Measurements from ENCODE around the gene NLRP3. TPM values are rescaled to one million over a fixed set of nuclear protein-coding genes. Genes with fewer than 3 reads are reported as not detected.
"Not testable (repeated sequence)": the region's sequence is repeated elsewhere in the genome, so short reads cannot be mapped to it uniquely, and the experiment has no call there.

The NLRP3 gene
- total and polyA plus RNA-seq, 4 donors: 0.28 to 1.9 (median 0.61) TPM

DNA sequence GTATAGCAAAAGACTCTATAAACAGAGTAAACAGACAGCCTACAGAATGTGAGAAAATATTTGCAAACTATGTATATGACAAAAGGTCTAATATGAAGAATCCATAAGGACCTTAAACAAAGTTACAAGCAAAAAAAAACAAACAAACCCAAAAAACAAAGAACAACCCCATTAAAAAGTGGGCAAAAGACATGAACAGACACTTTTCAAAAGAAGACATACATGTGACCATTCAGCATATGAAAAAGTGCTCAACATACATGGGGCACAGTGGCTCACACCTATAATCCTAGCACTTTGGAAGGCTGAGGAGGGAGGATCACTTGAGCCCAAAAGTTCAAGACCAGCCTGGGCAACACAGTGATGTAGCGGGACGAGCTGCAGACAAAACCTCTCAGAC, 59.8 kb downstream of the NLRP3 start:
- Histone ChIP-seq H3K4me1 (ENCODE audit: control insufficient read depth in 4 of 4, insufficient read depth in 4 of 4, low read length in 3 of 4) (no peaks in the 10 kb centered on the region), H3K36me3 (ENCODE audit: control insufficient read depth in 4 of 4, insufficient read depth in 3 of 4, low read depth in 1 of 4, low read length in 3 of 4) (no peaks in the 10 kb centered on the region), H3K9me3 (ENCODE audit: control insufficient read depth in 4 of 4, low read length in 3 of 4) (no peaks in the 10 kb centered on the region), H3K4me3 (ENCODE audit: low read depth in 1 of 3, low read length in 3 of 3) (no peak overlapping the region), H3K27ac (ENCODE audit: low read depth in 1 of 2, low read length in 2 of 2) (no peak overlapping the region), H3K9ac (ENCODE audit: low read depth in 1 of 2, low read length in 2 of 2) (no peak overlapping the region), H3K27me3 (ENCODE audit: control insufficient read depth in 4 of 4, insufficient read depth in 4 of 4, low read length in 3 of 4) (peaks cover 0 to 3% (median 0%) of the 10 kb centered on the region in 4 donors)
- WGBS: 83% methylated on average over 2 of the region's 2 CpGs
- DNase-seq (ENCODE audit: low spot score): no peak
- TF ChIP-seq HNF4A (conservative IDR thresholded peaks at IDR 0.05) (no peak), YY1 (IDR thresholded peaks at IDR 0.05) (no peak), FOXA2 (IDR thresholded peaks at IDR 0.05) (no peak), TAF1 (conservative IDR thresholded peaks at IDR 0.05) (no peak), NR2F2 (IDR thresholded peaks at IDR 0.05) (no peak)
- TF ChIP-seq, protein P1, sequence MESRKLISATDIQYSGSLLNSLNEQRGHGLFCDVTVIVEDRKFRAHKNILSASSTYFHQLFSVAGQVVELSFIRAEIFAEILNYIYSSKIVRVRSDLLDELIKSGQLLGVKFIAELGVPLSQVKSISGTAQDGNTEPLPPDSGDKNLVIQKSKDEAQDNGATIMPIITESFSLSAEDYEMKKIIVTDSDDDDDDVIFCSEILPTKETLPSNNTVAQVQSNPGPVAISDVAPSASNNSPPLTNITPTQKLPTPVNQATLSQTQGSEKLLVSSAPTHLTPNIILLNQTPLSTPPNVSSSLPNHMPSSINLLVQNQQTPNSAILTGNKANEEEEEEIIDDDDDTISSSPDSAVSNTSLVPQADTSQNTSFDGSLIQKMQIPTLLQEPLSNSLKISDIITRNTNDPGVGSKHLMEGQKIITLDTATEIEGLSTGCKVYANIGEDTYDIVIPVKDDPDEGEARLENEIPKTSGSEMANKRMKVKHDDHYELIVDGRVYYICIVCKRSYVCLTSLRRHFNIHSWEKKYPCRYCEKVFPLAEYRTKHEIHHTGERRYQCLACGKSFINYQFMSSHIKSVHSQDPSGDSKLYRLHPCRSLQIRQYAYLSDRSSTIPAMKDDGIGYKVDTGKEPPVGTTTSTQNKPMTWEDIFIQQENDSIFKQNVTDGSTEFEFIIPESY (IDR thresholded peaks at IDR 0.05): no peak
- TF ChIP-seq, protein P2, sequence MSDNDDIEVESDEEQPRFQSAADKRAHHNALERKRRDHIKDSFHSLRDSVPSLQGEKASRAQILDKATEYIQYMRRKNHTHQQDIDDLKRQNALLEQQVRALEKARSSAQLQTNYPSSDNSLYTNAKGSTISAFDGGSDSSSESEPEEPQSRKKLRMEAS (IDR thresholded peaks at IDR 0.05): no peak

DNA sequence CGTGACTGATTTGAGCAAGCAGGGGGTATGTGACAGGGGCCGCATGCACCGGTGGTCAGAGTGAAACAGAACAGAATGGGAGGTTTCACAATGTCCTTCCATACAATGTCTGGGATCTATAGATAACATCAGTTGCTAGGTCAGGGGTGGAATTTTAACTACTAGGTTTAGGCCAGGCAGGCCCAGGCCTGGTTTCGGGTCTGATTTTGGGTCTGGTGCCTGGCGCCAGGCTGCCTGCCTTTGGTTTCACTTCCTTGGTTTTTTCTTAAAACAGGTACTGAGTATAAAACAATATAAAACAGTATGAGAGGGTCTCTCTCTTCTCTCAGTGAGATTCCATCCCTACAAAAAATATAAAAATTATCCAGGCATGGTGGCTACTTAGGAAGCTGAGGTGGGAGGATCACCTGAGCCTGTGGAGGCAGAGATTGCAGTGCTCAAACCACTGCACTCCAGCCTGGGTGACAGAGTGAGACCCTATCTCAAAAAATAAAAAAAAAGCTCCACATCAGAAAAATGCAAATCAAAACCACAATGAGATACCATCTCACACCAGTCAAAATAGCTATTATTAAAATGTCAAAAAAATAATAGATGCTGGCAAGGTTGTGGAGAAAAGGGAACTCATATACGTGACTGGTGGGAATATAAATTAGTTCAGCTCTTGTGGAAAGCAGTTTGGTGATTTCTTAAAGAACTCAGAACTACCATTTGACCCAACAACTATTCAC, 60.5 kb downstream of the NLRP3 start:
- DNase-seq (ENCODE audit: low spot score); H3K9ac ChIP-seq (ENCODE audit: low read depth in 1 of 2, low read length in 2 of 2); H3K27me3 ChIP-seq (ENCODE audit: control insufficient read depth in 4 of 4, insufficient read depth in 4 of 4, low read length in 3 of 4); H3K4me1 ChIP-seq (ENCODE audit: control insufficient read depth in 4 of 4, insufficient read depth in 4 of 4, low read length in 3 of 4); H3K27ac ChIP-seq (ENCODE audit: low read depth in 1 of 2, low read length in 2 of 2); H3K36me3 ChIP-seq (ENCODE audit: control insufficient read depth in 4 of 4, insufficient read depth in 3 of 4, low read depth in 1 of 4, low read length in 3 of 4); H3K4me3 ChIP-seq (ENCODE audit: low read depth in 1 of 3, low read length in 3 of 3); H3K9me3 ChIP-seq (ENCODE audit: control insufficient read depth in 4 of 4, low read length in 3 of 4): not testable (repeated sequence)
- 77% methylated on average over 6 of the region's 6 CpGs for WGBS

DNA sequence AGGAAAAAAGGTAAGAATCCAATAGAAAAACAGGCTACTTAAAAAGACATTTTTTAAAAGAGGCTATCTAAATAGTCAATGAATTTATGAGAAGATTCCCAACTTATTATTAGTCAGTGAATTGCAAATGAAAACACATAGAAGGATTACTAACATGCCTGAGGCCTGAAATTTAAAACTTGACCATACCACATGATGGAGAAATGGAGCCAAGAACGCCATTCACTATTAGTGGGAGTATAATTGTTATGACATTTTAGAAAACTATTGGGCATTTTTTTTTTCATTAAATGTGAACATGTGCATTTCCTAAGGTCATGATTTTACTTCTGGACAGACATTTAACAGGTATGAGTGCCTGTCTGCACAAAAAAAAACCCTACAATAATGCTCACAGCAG, 66.8 kb downstream of the NLRP3 start:
- Histone ChIP-seq H3K4me3 (ENCODE audit: low read depth in 1 of 3, low read length in 3 of 3) (no peak overlapping the region), H3K27me3 (ENCODE audit: control insufficient read depth in 4 of 4, insufficient read depth in 4 of 4, low read length in 3 of 4) (peaks cover 0 to 2% (median 0%) of the 10 kb centered on the region in 4 donors), H3K9ac (ENCODE audit: low read depth in 1 of 2, low read length in 2 of 2) (no peak overlapping the region), H3K36me3 (ENCODE audit: control insufficient read depth in 4 of 4, insufficient read depth in 3 of 4, low read depth in 1 of 4, low read length in 3 of 4) (no peaks in the 10 kb centered on the region), H3K27ac (ENCODE audit: low read depth in 1 of 2, low read length in 2 of 2) (no peak overlapping the region), H3K4me1 (ENCODE audit: control insufficient read depth in 4 of 4, insufficient read depth in 4 of 4, low read length in 3 of 4) (no peaks in the 10 kb centered on the region), H3K9me3 (ENCODE audit: control insufficient read depth in 4 of 4, low read length in 3 of 4) (no peaks in the 10 kb centered on the region)
- WGBS: 68% methylated on average over 1 of the region's 1 CpG
- DNase-seq (ENCODE audit: low spot score): no peak
- TF ChIP-seq, protein P3, sequence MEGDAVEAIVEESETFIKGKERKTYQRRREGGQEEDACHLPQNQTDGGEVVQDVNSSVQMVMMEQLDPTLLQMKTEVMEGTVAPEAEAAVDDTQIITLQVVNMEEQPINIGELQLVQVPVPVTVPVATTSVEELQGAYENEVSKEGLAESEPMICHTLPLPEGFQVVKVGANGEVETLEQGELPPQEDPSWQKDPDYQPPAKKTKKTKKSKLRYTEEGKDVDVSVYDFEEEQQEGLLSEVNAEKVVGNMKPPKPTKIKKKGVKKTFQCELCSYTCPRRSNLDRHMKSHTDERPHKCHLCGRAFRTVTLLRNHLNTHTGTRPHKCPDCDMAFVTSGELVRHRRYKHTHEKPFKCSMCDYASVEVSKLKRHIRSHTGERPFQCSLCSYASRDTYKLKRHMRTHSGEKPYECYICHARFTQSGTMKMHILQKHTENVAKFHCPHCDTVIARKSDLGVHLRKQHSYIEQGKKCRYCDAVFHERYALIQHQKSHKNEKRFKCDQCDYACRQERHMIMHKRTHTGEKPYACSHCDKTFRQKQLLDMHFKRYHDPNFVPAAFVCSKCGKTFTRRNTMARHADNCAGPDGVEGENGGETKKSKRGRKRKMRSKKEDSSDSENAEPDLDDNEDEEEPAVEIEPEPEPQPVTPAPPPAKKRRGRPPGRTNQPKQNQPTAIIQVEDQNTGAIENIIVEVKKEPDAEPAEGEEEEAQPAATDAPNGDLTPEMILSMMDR (IDR thresholded peaks at IDR 0.05; ENCODE audit: low read depth, low read length, missing input control): no peak
- TF ChIP-seq, protein P2 (IDR thresholded peaks at IDR 0.05): no peak
- TF ChIP-seq FOXA1 (IDR thresholded peaks at IDR 0.05): no peak
- no peak for TF ChIP-seq JUND (IDR thresholded peaks at IDR 0.05)
- no peak for TF ChIP-seq YY1 (IDR thresholded peaks at IDR 0.05)
- no peak for TF ChIP-seq NR2F2 (IDR thresholded peaks at IDR 0.05)
- no peak for TF ChIP-seq RXRA (IDR thresholded peaks at IDR 0.05)
- TF ChIP-seq TAF1 (conservative IDR thresholded peaks at IDR 0.05): no peak
- no peak for TF ChIP-seq GABPA (IDR thresholded peaks at IDR 0.05 in 1 of 2, conservative IDR thresholded peaks at IDR 0.05 in 1 of 2)
- TF ChIP-seq SP1 (IDR thresholded peaks at IDR 0.05): no peak
- no peak for TF ChIP-seq RAD21 (IDR thresholded peaks at IDR 0.05)
- TF ChIP-seq, protein P4, sequence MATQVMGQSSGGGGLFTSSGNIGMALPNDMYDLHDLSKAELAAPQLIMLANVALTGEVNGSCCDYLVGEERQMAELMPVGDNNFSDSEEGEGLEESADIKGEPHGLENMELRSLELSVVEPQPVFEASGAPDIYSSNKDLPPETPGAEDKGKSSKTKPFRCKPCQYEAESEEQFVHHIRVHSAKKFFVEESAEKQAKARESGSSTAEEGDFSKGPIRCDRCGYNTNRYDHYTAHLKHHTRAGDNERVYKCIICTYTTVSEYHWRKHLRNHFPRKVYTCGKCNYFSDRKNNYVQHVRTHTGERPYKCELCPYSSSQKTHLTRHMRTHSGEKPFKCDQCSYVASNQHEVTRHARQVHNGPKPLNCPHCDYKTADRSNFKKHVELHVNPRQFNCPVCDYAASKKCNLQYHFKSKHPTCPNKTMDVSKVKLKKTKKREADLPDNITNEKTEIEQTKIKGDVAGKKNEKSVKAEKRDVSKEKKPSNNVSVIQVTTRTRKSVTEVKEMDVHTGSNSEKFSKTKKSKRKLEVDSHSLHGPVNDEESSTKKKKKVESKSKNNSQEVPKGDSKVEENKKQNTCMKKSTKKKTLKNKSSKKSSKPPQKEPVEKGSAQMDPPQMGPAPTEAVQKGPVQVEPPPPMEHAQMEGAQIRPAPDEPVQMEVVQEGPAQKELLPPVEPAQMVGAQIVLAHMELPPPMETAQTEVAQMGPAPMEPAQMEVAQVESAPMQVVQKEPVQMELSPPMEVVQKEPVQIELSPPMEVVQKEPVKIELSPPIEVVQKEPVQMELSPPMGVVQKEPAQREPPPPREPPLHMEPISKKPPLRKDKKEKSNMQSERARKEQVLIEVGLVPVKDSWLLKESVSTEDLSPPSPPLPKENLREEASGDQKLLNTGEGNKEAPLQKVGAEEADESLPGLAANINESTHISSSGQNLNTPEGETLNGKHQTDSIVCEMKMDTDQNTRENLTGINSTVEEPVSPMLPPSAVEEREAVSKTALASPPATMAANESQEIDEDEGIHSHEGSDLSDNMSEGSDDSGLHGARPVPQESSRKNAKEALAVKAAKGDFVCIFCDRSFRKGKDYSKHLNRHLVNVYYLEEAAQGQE (IDR thresholded peaks at IDR 0.05): no peak
- TF ChIP-seq HNF4A (conservative IDR thresholded peaks at IDR 0.05): no peak
- TF ChIP-seq, protein P1 (IDR thresholded peaks at IDR 0.05): no peak
- no peak for TF ChIP-seq HNF4G (IDR thresholded peaks at IDR 0.05)
- no peak for TF ChIP-seq EGR1 (IDR thresholded peaks at IDR 0.05; ENCODE audit: low read depth in 2 of 2)
- no peak for TF ChIP-seq FOXA2 (IDR thresholded peaks at IDR 0.05)
